HCT116 (cell line): Measurements from ENCODE around the gene MED12. TPM values are rescaled to one million over a fixed set of nuclear protein-coding genes. Genes with fewer than 3 reads are reported as not detected.

Experiments
- ATAC-seq: fragments of 200-7000 bp; cut with Tn5 transposase; 2 replicates; pipeline ENCODE4 v1.9.1; 2020; ENCODE audit warnings: mild to moderate bottlenecking, moderate library complexity
- BruUV-seq: library from RNA; stranded (reverse); fragments of 400-500 nt; replicated peaks from 2 replicates; lab custom pipeline; 2021; lab: Mats Ljungman, UMichigan
- CTCF ChIA-PET: fragments of 300-600 bp; sonication (Branson Sonifier 250); formaldehyde crosslinking; loops from one replicate; lab custom pipeline; 2021; ENCODE audit warnings: antibody characterized with exemption; lab: Charles Lee
- POLR2A ChIA-PET: fragments of 300-600, 350-600 bp; sonication (Branson Sonifier 250); formaldehyde crosslinking; loops from one replicate; lab custom pipeline; 2021; ENCODE audit warnings: antibody characterized with exemption; lab: Charles Lee
- RAD21 ChIA-PET, 2 experiments: fragments of 300-600 bp; sonication (Branson Sonifier 250); formaldehyde crosslinking; loops; one replicate each; lab custom pipeline; 2023; ENCODE audit warnings: low total read pairs in 2 of 2; ENCODE audit not compliant: uncharacterized antibody in 2 of 2, unreplicated experiment in 2 of 2, low non-redundant PET in 1 of 2; lab: Charles Lee
- DNase-seq: peaks from one replicate; pipeline ENCODE4 v3.0.0-alpha.2; 2010; ENCODE audit warnings: low read depth, low spot score
- H2AFZ ChIP-seq: fragments of 200-600 bp; shearing (Covaris generic), sonication (generic); 2 replicates; pipeline ENCODE4 v1.6.1; 2017; ENCODE audit warnings: low read depth, mixed run types, mixed read lengths, antibody characterized with exemption, low read length; ENCODE audit not compliant: poor library complexity, severe bottlenecking
- H3K27ac ChIP-seq: 2 replicates; pipeline ENCODE4 v1.5.1; 2012; ENCODE audit warnings: low read depth, low read length
- H3K27me3 ChIP-seq: fragments of 200-600 bp; sonication (generic); 2 replicates; pipeline ENCODE4 v1.6.1; 2016; ENCODE audit warnings: mixed run types, low read length, mixed read lengths; ENCODE audit not compliant: insufficient read depth
- H3K36me3 ChIP-seq, 2 experiments: fragments of 200-500 bp in 1 of 2; fragments of 200-600 bp in 1 of 2; sonication (Bioruptor generic) in 1 of 2; sonication (generic) in 1 of 2; 2 replicates each; pipeline versions ENCODE4 v1.5.1 to v1.6.1; 2014 to 2016; ENCODE audit warnings: low read length in 2 of 2, inconsistent platforms in 1 of 2, mixed read lengths in 1 of 2, mixed run types in 1 of 2; ENCODE audit not compliant: insufficient read depth in 2 of 2, control insufficient read depth in 1 of 2
- H3K4me1 ChIP-seq, 2 experiments: fragments of 200-600 bp in 1 of 2; sonication (generic) in 1 of 2; 2 replicates each; pipeline versions ENCODE4 v1.5.1 to v1.6.1; 2012 to 2017; ENCODE audit warnings: low read length in 2 of 2, inconsistent platforms in 1 of 2, mild to moderate bottlenecking in 1 of 2, mixed read lengths in 1 of 2, mixed run types in 1 of 2, moderate library complexity in 1 of 2; ENCODE audit not compliant: insufficient read depth in 2 of 2, control insufficient read depth in 1 of 2
- H3K4me2 ChIP-seq: fragments of 200-600 bp; sonication (generic); 2 replicates; pipeline ENCODE4 v1.6.1; 2017; ENCODE audit warnings: mixed run types, low read length, mixed read lengths
- H3K4me3 ChIP-seq, 2 experiments: fragments of 200-600 bp in 1 of 2; sonication (generic) in 1 of 2; replicated peaks in 1 of 2; 2 replicates each; pipeline ENCODE4 v1.5.1; 2011 to 2016; ENCODE audit warnings: low read length in 2 of 2, control low read depth in 1 of 2, low read depth in 1 of 2, mild to moderate bottlenecking in 1 of 2, mixed read lengths in 1 of 2, mixed run types in 1 of 2
- H3K79me2 ChIP-seq: fragments of 200-600 bp; sonication (generic); 2 replicates; pipeline ENCODE4 v1.6.1; 2017; ENCODE audit warnings: mild to moderate bottlenecking, mixed run types, low read length, moderate library complexity, mixed read lengths; ENCODE audit not compliant: insufficient read depth
- H3K9ac ChIP-seq: fragments of 200-600 bp; sonication (generic); 2 replicates; pipeline ENCODE4 v1.6.1; 2016; ENCODE audit warnings: low read length, mixed read lengths
- H3K9me2 ChIP-seq: fragments of 200-600 bp; sonication (generic), shearing (Covaris generic); 2 replicates; pipeline ENCODE4 v1.6.1; 2017; ENCODE audit warnings: mixed run types, mild to moderate bottlenecking, moderate library complexity; ENCODE audit not compliant: insufficient read depth
- H3K9me3 ChIP-seq, 2 experiments: fragments of 200-500 bp in 1 of 2; fragments of 200-600 bp in 1 of 2; sonication (Bioruptor generic) in 1 of 2; sonication (generic) in 1 of 2; 2 replicates each; pipeline ENCODE4 v1.6.1; 2014 to 2017; ENCODE audit warnings: low read length in 2 of 2, mixed read lengths in 2 of 2, inconsistent platforms in 1 of 2, low read depth in 1 of 2, mild to moderate bottlenecking in 1 of 2, mixed run types in 1 of 2, moderate library complexity in 1 of 2; ENCODE audit not compliant: control insufficient read depth in 1 of 2, insufficient read depth in 1 of 2
- H4K20me1 ChIP-seq: fragments of 200-600 bp; sonication (generic), shearing (Covaris generic); 2 replicates; pipeline ENCODE4 v1.6.1; 2017; ENCODE audit warnings: mixed run types, mild to moderate bottlenecking, moderate library complexity; ENCODE audit not compliant: insufficient read depth
- EZH2 ChIP-seq: fragments of 200-600 bp; sonication (generic); IDR thresholded peaks from 2 replicates; pipeline ENCODE4 v1.6.1; 2017; ENCODE audit warnings: antibody characterized with exemption, mixed run types
- EZH2phosphoT487 ChIP-seq: fragments of 200-600 bp; IDR thresholded peaks from 2 replicates; pipeline ENCODE4 v1.6.1; 2018; ENCODE audit warnings: antibody characterized with exemption, borderline replicate concordance
- MAX ChIP-seq: IDR thresholded peaks from 2 replicates; pipeline ENCODE4 v1.6.1; 2012
- REST ChIP-seq: IDR thresholded peaks from 2 replicates; pipeline ENCODE4 v1.6.1; 2012; ENCODE audit warnings: low read depth
- ZFX ChIP-seq: fragments of 450-650 bp; IDR thresholded peaks from 2 replicates; pipeline ENCODE4 v1.6.1; 2017
- intact Hi-C: fragments of 100-400 bp; cut with micrococcal nuclease; formaldehyde crosslinking; loops from 2 replicates; pipeline ENCODE4 v1.10.0; 2022
- total RNA-seq: library from RNA; stranded (reverse); gene quantifications from one replicate; pipeline ENCODE4 v1.2.1, GENCODE V29; 2021; ENCODE audit not compliant: unreplicated experiment
- TF ChIP-seq, protein P1 (sequence below): IDR thresholded peaks from 2 replicates; pipeline ENCODE4 v1.6.1; 2012
- TF ChIP-seq, protein P2 (sequence below), 3 experiments: fragments of 200-600 bp in 1 of 3; sonication (generic) in 1 of 3; IDR thresholded peaks in 2 of 3; conservative IDR thresholded peaks in 1 of 3; 2 replicates each; pipeline ENCODE4 v1.5.1; 2012 to 2017; ENCODE audit warnings: low read depth in 2 of 3, low read length in 2 of 3, antibody characterized with exemption in 1 of 3, borderline replicate concordance in 1 of 3, control low read depth in 1 of 3, mild to moderate bottlenecking in 1 of 3, mixed read lengths in 1 of 3, mixed run types in 1 of 3, moderate library complexity in 1 of 3; ENCODE audit not compliant: insufficient read depth in 1 of 3

Gene MED12
- total RNA-seq, 1 experiment from 2014 or later, result 32.8 TPM

DNA sequence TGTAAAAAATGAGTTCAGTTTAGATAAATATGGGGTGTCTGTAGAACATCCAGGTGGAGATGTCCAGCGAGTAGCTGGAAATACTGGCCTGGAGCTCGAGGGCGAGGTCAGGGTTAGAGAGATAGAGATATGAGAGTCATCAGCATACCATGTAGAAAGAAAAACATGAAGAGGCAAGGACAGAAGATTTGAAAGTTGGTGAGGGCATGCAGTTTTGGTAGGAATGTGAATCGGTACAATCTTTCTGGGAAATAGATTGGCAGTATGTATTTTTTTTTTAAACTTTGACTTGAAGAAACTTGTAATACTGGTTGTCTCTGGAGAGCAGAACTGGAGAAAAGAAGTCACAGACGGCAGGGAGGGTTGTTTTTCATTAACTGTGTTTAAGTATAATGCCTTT, 47.9 kb upstream of the MED12 start:
- intact Hi-C loops, result no loop called here
- Histone ChIP-seq H3K4me1 (peaks cover 2 to 10% of the 10 kb centered on the region in 2 experiments; a peak in 3 of 4 replicates), H3K9me2 (no peaks in the 10 kb centered on the region), H2AFZ (no peak overlapping the region), H3K9me3 (no peaks in the 10 kb centered on the region), H3K27ac (no peak overlapping the region), H3K79me2 (peaks cover 12% of the 10 kb centered on the region), H3K9ac (no peak overlapping the region), H4K20me1 (no peaks in the 10 kb centered on the region), H3K27me3 (no peaks in the 10 kb centered on the region), H3K4me3 (no peak overlapping the region), H3K4me2 (no peak overlapping the region), H3K36me3 (no peaks in the 10 kb centered on the region; a peak in 1 of 4 replicates)
- RAD21 ChIA-PET, result no interaction called here
- ATAC-seq, result no peak
- POLR2A ChIA-PET, result no interaction called here
- CTCF ChIA-PET, result no interaction called here
- DNase-seq, result no peak
- TF ChIP-seq EZH2phosphoT487 (no peak), MAX (no peak), ZFX (no peak), REST (no peak), EZH2 (no peak)
- TF ChIP-seq, protein P1, sequence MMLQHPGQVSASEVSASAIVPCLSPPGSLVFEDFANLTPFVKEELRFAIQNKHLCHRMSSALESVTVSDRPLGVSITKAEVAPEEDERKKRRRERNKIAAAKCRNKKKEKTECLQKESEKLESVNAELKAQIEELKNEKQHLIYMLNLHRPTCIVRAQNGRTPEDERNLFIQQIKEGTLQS, result no peak
- TF ChIP-seq, protein P2, sequence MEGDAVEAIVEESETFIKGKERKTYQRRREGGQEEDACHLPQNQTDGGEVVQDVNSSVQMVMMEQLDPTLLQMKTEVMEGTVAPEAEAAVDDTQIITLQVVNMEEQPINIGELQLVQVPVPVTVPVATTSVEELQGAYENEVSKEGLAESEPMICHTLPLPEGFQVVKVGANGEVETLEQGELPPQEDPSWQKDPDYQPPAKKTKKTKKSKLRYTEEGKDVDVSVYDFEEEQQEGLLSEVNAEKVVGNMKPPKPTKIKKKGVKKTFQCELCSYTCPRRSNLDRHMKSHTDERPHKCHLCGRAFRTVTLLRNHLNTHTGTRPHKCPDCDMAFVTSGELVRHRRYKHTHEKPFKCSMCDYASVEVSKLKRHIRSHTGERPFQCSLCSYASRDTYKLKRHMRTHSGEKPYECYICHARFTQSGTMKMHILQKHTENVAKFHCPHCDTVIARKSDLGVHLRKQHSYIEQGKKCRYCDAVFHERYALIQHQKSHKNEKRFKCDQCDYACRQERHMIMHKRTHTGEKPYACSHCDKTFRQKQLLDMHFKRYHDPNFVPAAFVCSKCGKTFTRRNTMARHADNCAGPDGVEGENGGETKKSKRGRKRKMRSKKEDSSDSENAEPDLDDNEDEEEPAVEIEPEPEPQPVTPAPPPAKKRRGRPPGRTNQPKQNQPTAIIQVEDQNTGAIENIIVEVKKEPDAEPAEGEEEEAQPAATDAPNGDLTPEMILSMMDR (IDR thresholded peaks at IDR 0.05 in 2 of 3, conservative IDR thresholded peaks at IDR 0.05 in 1 of 3; ENCODE audit: borderline replicate concordance in 1 of 3, insufficient read depth in 1 of 3, low read depth in 2 of 3, low read length in 2 of 3), result no peak
- BruUV-seq, result no TSS peak
